GM10266 (cell line): ENCODE measurements around the gene ABHD12.

ENCODE experiments used
- DNase-seq: peaks from one replicate; pipeline ENCODE4 v3.0.0; 2012; ENCODE audit errors: extremely low spot score
- CTCF ChIP-seq: IDR thresholded peaks from 2 replicates; pipeline ENCODE4 v1.5.1; 2012; ENCODE audit warnings: mild to moderate bottlenecking, low read depth; ENCODE audit not compliant: control insufficient read depth, insufficient read depth; ENCODE audit errors: missing control alignments

The ABHD12 gene

GRCh38 chr20:25372584-25373336, 17.9 kb downstream of the ABHD12 start:
- no peak for DNase-seq
- no peak for TF ChIP-seq CTCF

GRCh38 chr20:25369971-25370370, 20.7 kb downstream of the ABHD12 start:
- no peak for DNase-seq
- no peak for TF ChIP-seq CTCF

GRCh38 chr20:25369529-25369928, 21.1 kb downstream of the ABHD12 start:
- TF ChIP-seq CTCF: no peak
- no peak for DNase-seq

- TF ChIP-seq CTCF: no peak
- no peak for DNase-seq
These were observed 21.7 kb downstream of the ABHD12 start for GRCh38 chr20:25368976-25369375.

- no peak for TF ChIP-seq CTCF
- no peak for DNase-seq
These were observed 22.1 kb downstream of the ABHD12 start for GRCh38 chr20:25368526-25368925.

- no peak for TF ChIP-seq CTCF
- no peak for DNase-seq
These were observed 25.5 kb downstream of the ABHD12 start for GRCh38 chr20:25364879-25365699.
